ENCODE results near the gene KHDRBS1.

Gene KHDRBS1

GRCh38 chr1:32023351-32023750 lies 9.7 kb downstream of the KHDRBS1 start:
- Histone ChIP-seq H3K4me1 (peaks cover 46 to 90% (median 68%) of the 10 kb centered on the region in 10 experiments), H3K36me3 (peaks cover 40 to 94% (median 86%) of the 10 kb centered on the region in 11 experiments), H3K27me3 (no peaks in the 10 kb centered on the region), H3K9ac (peak overlapping the region in 1 of 11 experiments; percentile 42; a peak in 3 of 22 replicates), H3K4me2 (peak overlapping the region in 7 of 11 experiments; percentile 0 to 55 (median 21); a peak in 6 of 22 replicates), H4K20me1 (peaks cover 100% of the 10 kb centered on the region in 11 experiments), H3K4me3 (no peak overlapping the region), H3K9me3 (replicated peaks in 1 of 11) (no peaks in the 10 kb centered on the region), H3K27ac (peak overlapping the region in 1 of 11 experiments; percentile 19; a peak in 1 of 22 replicates)
- no peak for TF ChIP-seq Cebpa-rat (IDR thresholded peaks at IDR 0.05)

- Histone ChIP-seq H3K4me3 (no peak overlapping the region), H3K4me2 (peak overlapping the region in 8 of 11 experiments; percentile 36 to 62 (median 50); a peak in 15 of 22 replicates), H3K9ac (no peak overlapping the region), H3K27me3 (no peaks in the 10 kb centered on the region), H4K20me1 (peaks cover 100% of the 10 kb centered on the region in 11 experiments), H3K36me3 (peaks cover 48 to 72% (median 67%) of the 10 kb centered on the region in 11 experiments), H3K27ac (0 out of 22 replicates have a peak overlapping the region, but pooled peaks of 1 of the 11 experiments have one; percentile 20), H3K4me1 (peaks cover 34 to 75% (median 56%) of the 10 kb centered on the region in 10 experiments; a peak in 19 of 20 replicates), H3K9me3 (replicated peaks in 1 of 11) (no peaks in the 10 kb centered on the region)
- TF ChIP-seq Cebpa-rat (IDR thresholded peaks at IDR 0.05) = no peak
These were observed 11.8 kb downstream of the KHDRBS1 start for GRCh38 chr1:32025515-32025914.

GRCh38 chr1:32028746-32029145 lies 15.1 kb downstream of the KHDRBS1 start:
- Histone ChIP-seq H3K4me1 (peaks cover 20 to 50% (median 34%) of the 10 kb centered on the region in 10 experiments), H3K9ac (no peak overlapping the region), H3K27ac (no peak overlapping the region), H3K4me3 (no peak overlapping the region), H3K9me3 (replicated peaks in 1 of 11) (no peaks in the 10 kb centered on the region), H4K20me1 (peaks cover 100% of the 10 kb centered on the region in 11 experiments), H3K4me2 (0 out of 22 replicates have a peak overlapping the region, but pooled peaks of 1 of the 11 experiments have one; percentile 2), H3K27me3 (no peaks in the 10 kb centered on the region), H3K36me3 (peaks cover 16 to 42% (median 39%) of the 10 kb centered on the region in 11 experiments)
- no peak for TF ChIP-seq Cebpa-rat (IDR thresholded peaks at IDR 0.05)

- no peak overlapping the region for H3K9ac ChIP-seq
- no peak overlapping the region for H3K27ac ChIP-seq
- no peaks in the 10 kb centered on the region for H3K27me3 ChIP-seq
- H3K9me3 ChIP-seq (replicated peaks in 1 of 11) = no peaks in the 10 kb centered on the region
- H4K20me1 ChIP-seq = peaks cover 100% of the 10 kb centered on the region in 11 experiments
- peaks cover 3 to 32% (median 11%) of the 10 kb centered on the region in 10 experiments; a peak in 12 of 20 replicates for H3K4me1 ChIP-seq
- no peak for TF ChIP-seq Cebpa-rat (IDR thresholded peaks at IDR 0.05)
- no peak overlapping the region for H3K4me3 ChIP-seq
- H3K36me3 ChIP-seq = peaks cover 0 to 23% (median 14%) of the 10 kb centered on the region in 11 experiments; a peak in 21 of 22 replicates
- H3K4me2 ChIP-seq = 0 out of 22 replicates have a peak overlapping the region, but pooled peaks of 1 of the 11 experiments have one; percentile 6
These were observed 18.1 kb downstream of the KHDRBS1 start for GRCh38 chr1:32031578-32032274.

GRCh38 chr1:32032275-32032615 lies 18.6 kb downstream of the KHDRBS1 start:
- no peak for TF ChIP-seq Cebpa-rat (IDR thresholded peaks at IDR 0.05)
- Histone ChIP-seq H4K20me1 (peaks cover 100% of the 10 kb centered on the region in 11 experiments), H3K27ac (no peak overlapping the region), H3K9ac (no peak overlapping the region), H3K9me3 (replicated peaks in 1 of 11) (no peaks in the 10 kb centered on the region), H3K4me2 (no peak overlapping the region), H3K36me3 (peaks cover 0 to 23% (median 9%) of the 10 kb centered on the region in 11 experiments; a peak in 21 of 22 replicates), H3K4me3 (no peak overlapping the region), H3K4me1 (peaks cover 0 to 30% (median 10%) of the 10 kb centered on the region in 10 experiments; a peak in 7 of 20 replicates), H3K27me3 (no peaks in the 10 kb centered on the region)

- Histone ChIP-seq H3K4me2 (no peak overlapping the region), H3K4me1 (peaks cover 0 to 11% (median 1%) of the 10 kb centered on the region in 10 experiments; a peak in 6 of 20 replicates), H3K27me3 (no peaks in the 10 kb centered on the region), H3K9me3 (replicated peaks in 1 of 11) (no peaks in the 10 kb centered on the region), H3K27ac (no peak overlapping the region), H3K4me3 (no peak overlapping the region), H3K36me3 (peaks cover 0 to 4% (median 0%) of the 10 kb centered on the region in 11 experiments; a peak in 13 of 22 replicates), H4K20me1 (peaks cover 93 to 100% (median 100%) of the 10 kb centered on the region in 11 experiments), H3K9ac (no peak overlapping the region)
- no peak for TF ChIP-seq Cebpa-rat (IDR thresholded peaks at IDR 0.05)
These were observed 21.5 kb downstream of the KHDRBS1 start for GRCh38 chr1:32035119-32035518.

GRCh38 chr1:32040711-32041110 lies 27.0 kb downstream of the KHDRBS1 start:
- Histone ChIP-seq H3K27ac (no peak overlapping the region), H3K4me3 (no peak overlapping the region), H3K4me2 (no peak overlapping the region), H4K20me1 (peaks cover 63 to 83% (median 73%) of the 10 kb centered on the region in 11 experiments), H3K9ac (no peak overlapping the region), H3K27me3 (no peaks in the 10 kb centered on the region), H3K4me1 (peaks cover 0 to 9% (median 0%) of the 10 kb centered on the region in 10 experiments; a peak in 5 of 20 replicates), H3K9me3 (replicated peaks in 1 of 11) (no peaks in the 10 kb centered on the region), H3K36me3 (peaks cover 0 to 4% (median 0%) of the 10 kb centered on the region in 11 experiments; a peak in 11 of 22 replicates)
- TF ChIP-seq Cebpa-rat (IDR thresholded peaks at IDR 0.05) = no peak

GRCh38 chr1:32042330-32042729 lies 28.7 kb downstream of the KHDRBS1 start:
- Histone ChIP-seq H3K9ac (no peak overlapping the region), H3K4me2 (no peak overlapping the region), H3K27ac (no peak overlapping the region), H3K9me3 (replicated peaks in 1 of 11) (no peaks in the 10 kb centered on the region), H3K27me3 (no peaks in the 10 kb centered on the region), H3K36me3 (peaks cover 0 to 20% (median 0%) of the 10 kb centered on the region in 11 experiments; a peak in 12 of 22 replicates), H3K4me3 (no peak overlapping the region), H3K4me1 (peaks cover 0 to 11% (median 0%) of the 10 kb centered on the region in 10 experiments; a peak in 5 of 20 replicates), H4K20me1 (peaks cover 46 to 80% (median 72%) of the 10 kb centered on the region in 11 experiments; a peak in 21 of 22 replicates)
- no peak for TF ChIP-seq Cebpa-rat (IDR thresholded peaks at IDR 0.05)

- Histone ChIP-seq H3K9me3 (replicated peaks in 1 of 11) (no peaks in the 10 kb centered on the region), H3K9ac (no peak overlapping the region), H3K27me3 (no peaks in the 10 kb centered on the region), H4K20me1 (peaks cover 42 to 79% (median 69%) of the 10 kb centered on the region in 11 experiments; a peak in 21 of 22 replicates), H3K4me3 (no peak overlapping the region), H3K27ac (0 out of 22 replicates have a peak overlapping the region, but pooled peaks of 1 of the 11 experiments have one; percentile 14), H3K4me1 (peaks cover 0 to 11% (median 0%) of the 10 kb centered on the region in 10 experiments; a peak in 5 of 20 replicates), H3K4me2 (peak overlapping the region in 1 of 11 experiments; percentile 11; a peak in 2 of 22 replicates), H3K36me3 (peaks cover 0 to 39% (median 0%) of the 10 kb centered on the region in 11 experiments; a peak in 11 of 22 replicates)
- TF ChIP-seq Cebpa-rat (IDR thresholded peaks at IDR 0.05) = no peak
These were observed 30.6 kb downstream of the KHDRBS1 start for GRCh38 chr1:32044234-32044633.

All from BLaER1 treated with 17β-estradiol and CSF1 and Interleukin-3, amounts not matched to agents 10 nM and 100 nM (cell line).